Testis (tissue), 2 donors: ENCODE results near the gene MPDZ.

Experiments
- CTCF ChIP-seq, 3 experiments: fragments of 450-650 bp in 2 of 3; fragments of 200-600 bp in 1 of 3; sonication (generic) in 1 of 3; IDR thresholded peaks; one replicate each; pipeline ENCODE4 v1.5.1; 2016 to 2019; ENCODE audit warnings: antibody characterized with exemption in 3 of 3, mild to moderate bottlenecking in 2 of 3, moderate library complexity in 1 of 3
- POLR2A ChIP-seq: fragments of 450-650 bp; IDR thresholded peaks from one replicate; pipeline ENCODE4 v1.6.1; 2017; ENCODE audit warnings: antibody characterized with exemption, mild to moderate bottlenecking, moderate library complexity

- TF ChIP-seq CTCF (IDR thresholded peaks at IDR 0.05) = no peak
- no peak for TF ChIP-seq POLR2A
Observed at GRCh38 chr9:13118313-13118712, 161.2 kb downstream of the MPDZ start.
